Coronary artery (tissue), 2 donors: ENCODE data around the gene PPIP5K1.
"Not testable (repeated sequence)": the region's sequence is repeated elsewhere in the genome, so short reads cannot be mapped to it uniquely, and the experiment has no call there.

ENCODE experiments used
- DNase-seq: peaks from one replicate; pipeline ENCODE4 v3.0.0-alpha.2; 2017; ENCODE audit warnings: low spot score
- H3K27ac ChIP-seq, 2 donors: fragments of 200-600 bp; sonication (generic); one replicate each; pipeline ENCODE4 v1.5.1; 2016 to 2019
- H3K4me3 ChIP-seq: fragments of 200-600 bp; sonication (generic); 2 replicates; pipeline ENCODE4 v1.5.1; 2016; ENCODE audit warnings: mild to moderate bottlenecking, moderate library complexity
- TF ChIP-seq, protein P1 (sequence below): fragments of 200-600 bp; sonication (generic); IDR thresholded peaks from one replicate; pipeline ENCODE4 v1.5.1; 2019; ENCODE audit warnings: antibody characterized with exemption

PPIP5K1 gene

DNA sequence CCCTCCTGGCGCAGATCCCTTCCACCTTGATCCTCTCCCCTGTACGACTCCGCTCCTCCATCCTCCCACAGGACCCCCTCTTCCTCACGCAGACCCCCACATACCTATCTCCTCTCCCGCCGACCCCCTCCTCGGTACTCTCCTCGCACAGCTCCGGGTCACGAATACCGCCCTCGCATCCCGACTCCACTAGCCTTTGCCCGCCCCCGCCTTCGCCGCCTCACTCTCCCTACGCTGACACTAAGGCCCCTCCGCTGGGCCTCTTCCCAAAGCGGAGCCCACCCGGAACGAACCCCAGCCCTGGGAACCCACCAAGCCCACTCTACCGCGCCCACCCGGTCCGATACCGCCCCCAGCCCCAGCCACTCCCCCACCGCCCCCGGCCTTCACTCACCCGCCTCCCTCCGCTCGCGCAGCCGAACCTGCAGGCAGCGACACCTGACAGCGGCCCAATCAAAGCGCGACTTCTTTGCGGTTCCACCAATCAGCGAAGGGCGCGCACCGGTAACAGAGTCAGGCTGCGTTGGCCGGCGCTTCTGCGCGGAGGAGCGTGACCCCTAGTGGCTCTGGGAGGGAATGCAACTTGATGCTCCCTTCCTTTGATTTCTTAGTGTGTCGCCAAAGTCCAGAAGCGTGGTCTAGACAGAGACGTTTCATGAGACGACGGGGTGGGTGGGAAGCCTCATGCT is at the start of gene PPIP5K1:
PPIP5K1 (minus strand) TSS at position 431 of the 689 bp plus-strand sequence. CDS start 5,704 bp downstream, outside the sequence.
- H3K4me3 ChIP-seq, DNase-seq, H3K27ac ChIP-seq: not testable (repeated sequence)

GRCh38 chr15:43638464-43639204 is 48.6 kb upstream of the PPIP5K1 start:
- not testable (repeated sequence) for H3K4me3 ChIP-seq, H3K27ac ChIP-seq, DNase-seq

DNA sequence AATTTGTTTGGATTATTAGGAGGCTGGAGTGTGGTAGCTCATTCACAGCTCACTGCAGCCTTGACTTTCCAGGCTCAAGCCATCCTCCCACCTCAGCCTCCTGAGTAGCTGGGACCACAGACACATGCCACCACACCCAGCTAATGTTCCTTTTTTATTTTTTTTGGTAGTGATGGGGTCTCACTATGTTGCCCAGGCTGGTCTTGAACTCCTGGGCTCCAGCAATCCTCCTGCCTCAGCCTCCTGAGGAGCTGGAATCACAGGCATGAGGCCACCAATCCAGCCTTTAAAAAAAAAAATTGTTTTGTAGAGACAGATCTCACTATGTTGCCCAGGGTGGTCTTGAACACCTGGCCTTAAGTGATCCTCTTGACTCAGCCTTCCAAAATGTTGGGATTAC is 36.9 kb upstream of the PPIP5K1 start:
- not testable (repeated sequence) for DNase-seq, H3K27ac ChIP-seq, H3K4me3 ChIP-seq

DNA sequence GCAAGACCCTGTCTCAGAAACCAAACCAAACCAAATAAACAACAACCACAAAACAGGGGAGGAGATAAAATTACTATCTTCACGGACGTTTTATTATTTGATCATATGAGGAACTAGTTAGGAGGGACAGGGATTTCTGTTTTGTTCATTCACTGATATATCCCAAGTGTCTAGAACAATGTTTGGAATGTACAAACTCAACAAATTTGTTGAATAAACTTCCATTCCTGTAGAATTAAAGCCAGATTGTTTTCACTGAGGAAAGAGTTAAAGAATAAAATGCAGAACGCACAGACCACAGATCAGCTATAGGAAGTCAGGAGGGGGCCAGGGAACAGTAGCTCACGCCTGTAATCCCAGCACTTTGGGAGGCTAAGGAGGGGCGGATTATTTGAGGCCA is 35.1 kb upstream of the PPIP5K1 start:
- TF ChIP-seq, protein P1, sequence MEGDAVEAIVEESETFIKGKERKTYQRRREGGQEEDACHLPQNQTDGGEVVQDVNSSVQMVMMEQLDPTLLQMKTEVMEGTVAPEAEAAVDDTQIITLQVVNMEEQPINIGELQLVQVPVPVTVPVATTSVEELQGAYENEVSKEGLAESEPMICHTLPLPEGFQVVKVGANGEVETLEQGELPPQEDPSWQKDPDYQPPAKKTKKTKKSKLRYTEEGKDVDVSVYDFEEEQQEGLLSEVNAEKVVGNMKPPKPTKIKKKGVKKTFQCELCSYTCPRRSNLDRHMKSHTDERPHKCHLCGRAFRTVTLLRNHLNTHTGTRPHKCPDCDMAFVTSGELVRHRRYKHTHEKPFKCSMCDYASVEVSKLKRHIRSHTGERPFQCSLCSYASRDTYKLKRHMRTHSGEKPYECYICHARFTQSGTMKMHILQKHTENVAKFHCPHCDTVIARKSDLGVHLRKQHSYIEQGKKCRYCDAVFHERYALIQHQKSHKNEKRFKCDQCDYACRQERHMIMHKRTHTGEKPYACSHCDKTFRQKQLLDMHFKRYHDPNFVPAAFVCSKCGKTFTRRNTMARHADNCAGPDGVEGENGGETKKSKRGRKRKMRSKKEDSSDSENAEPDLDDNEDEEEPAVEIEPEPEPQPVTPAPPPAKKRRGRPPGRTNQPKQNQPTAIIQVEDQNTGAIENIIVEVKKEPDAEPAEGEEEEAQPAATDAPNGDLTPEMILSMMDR, result no peak
- no peak overlapping the region for H3K27ac ChIP-seq
- no peak overlapping the region for H3K4me3 ChIP-seq
- no peak for DNase-seq

DNA sequence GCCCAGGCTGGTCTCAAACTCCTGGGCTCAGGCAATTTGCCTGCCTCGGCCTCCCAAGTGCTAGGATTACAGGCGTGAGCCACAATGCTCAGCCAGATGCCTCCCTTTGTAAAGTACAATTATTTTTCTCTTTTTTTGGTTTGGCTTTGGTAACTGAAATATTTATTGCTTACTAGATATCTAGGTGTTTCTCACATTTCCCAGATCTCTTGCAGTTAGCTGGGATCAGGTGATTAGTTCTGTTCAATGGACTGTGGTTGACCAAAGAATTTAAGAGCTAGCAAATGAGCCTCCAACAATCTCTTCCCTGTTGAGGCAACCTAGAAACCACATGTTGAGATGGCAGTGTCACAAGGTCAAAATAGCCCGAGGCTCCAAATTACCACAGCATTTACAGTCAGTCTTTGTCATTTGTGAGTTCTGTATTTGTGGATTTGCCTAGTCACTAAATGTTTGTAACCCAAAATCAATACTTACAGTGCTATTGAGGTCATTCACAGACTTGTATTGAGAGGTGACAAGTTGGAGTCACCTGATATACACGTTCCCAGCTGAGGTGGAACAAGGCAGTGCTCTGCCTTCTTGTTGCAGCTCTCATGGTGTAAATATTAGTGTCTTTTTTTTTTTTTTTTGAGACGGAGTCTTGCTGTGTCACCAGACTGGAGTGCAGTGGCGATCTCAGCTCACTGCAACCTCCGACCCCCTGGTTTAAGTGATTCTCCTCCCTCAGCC is 32.2 kb upstream of the PPIP5K1 start:
- not testable (repeated sequence) for H3K4me3 ChIP-seq, DNase-seq, H3K27ac ChIP-seq

- not testable (repeated sequence) for H3K27ac ChIP-seq, H3K4me3 ChIP-seq, DNase-seq
Measured at GRCh38 chr15:43618700-43619099, 28.7 kb upstream of the PPIP5K1 start, which contains the start of gene STRC. TSS of gene STRC (minus strand) at chr15:43618800. CDS start at chr15:43618722, 78 bp downstream.

DNA sequence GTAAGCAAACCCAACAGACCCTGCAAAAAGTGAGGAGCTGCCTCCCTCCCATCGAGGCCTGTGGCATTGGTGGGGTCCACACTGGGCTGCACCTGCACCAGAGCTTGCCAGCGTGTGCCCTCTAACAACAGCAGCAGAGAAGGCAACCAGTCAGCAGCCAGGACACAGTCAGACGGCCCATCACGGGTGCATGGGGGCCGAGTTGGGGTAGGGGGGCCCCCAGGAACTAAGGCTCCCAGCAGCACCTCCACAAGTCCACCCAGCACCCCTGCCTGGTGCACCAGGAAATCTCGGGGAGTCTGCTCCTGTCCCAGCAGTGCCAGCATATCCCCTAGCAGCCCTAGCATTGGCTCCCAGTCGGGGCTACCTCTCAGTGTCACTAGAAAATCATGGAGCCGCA is 27.7 kb upstream of the PPIP5K1 start:
- not testable (repeated sequence) for DNase-seq, H3K4me3 ChIP-seq, H3K27ac ChIP-seq

DNA sequence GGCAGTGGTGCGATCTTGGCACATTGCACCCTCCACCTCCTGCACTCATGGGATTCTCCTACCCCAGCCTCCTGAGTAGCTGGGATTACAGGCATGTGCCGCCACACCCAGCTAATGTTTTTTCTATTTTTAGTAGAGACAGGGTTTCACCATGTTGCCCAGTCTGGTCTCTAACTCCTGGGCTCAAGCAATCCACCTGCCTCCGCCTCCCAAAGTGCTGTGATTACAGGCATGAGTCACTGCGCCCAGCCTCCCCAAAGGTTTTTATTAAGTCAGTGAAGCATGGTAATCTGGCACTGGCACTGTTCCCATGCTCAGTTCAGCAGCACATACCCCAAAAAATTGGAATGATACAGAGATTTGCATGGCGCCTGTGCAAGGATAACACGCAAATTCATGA is 12.2 kb upstream of the PPIP5K1 start:
- H3K4me3 ChIP-seq, H3K27ac ChIP-seq, DNase-seq: not testable (repeated sequence)

GRCh38 chr15:43600200-43600599 is 10.2 kb upstream of the PPIP5K1 start:
- not testable (repeated sequence) for H3K27ac ChIP-seq, H3K4me3 ChIP-seq, DNase-seq

DNA sequence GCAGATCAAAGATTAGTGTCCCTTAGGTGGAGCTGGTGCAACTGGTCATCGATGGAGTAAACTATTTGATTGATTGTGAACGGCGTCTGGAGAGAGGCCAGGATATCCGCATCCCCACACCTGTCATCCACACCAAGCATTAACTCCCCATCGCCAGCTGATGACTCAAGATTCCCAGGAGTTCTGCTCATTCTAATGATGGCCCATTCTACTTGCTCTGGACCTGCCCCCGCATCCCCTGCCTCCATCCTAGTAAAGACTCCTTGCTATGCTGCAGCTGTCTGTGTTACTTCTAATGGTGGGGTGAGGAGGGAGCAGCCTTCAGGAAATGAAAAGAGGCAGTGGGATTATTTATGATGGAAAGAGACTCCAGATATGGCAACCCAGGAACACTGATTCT is 9.1 kb upstream of the PPIP5K1 start:
- not testable (repeated sequence) for DNase-seq, H3K27ac ChIP-seq

GRCh38 chr15:43593328-43594190 is 3.6 kb upstream of the PPIP5K1 start, which contains the start of gene CKMT1B:
TSS of gene CKMT1B (plus strand) at chr15:43594027. CDS start at chr15:43594219, 192 bp downstream.
- H3K27ac ChIP-seq, H3K4me3 ChIP-seq, DNase-seq: not testable (repeated sequence)

More for the DNA sequence above, 9.1 kb upstream of the PPIP5K1 start:
- not testable (repeated sequence) for H3K4me3 ChIP-seq

GRCh38 chr15:43592841-43593240 is 2.8 kb upstream of the PPIP5K1 start:
- not testable (repeated sequence) for DNase-seq, H3K27ac ChIP-seq, H3K4me3 ChIP-seq

DNA sequence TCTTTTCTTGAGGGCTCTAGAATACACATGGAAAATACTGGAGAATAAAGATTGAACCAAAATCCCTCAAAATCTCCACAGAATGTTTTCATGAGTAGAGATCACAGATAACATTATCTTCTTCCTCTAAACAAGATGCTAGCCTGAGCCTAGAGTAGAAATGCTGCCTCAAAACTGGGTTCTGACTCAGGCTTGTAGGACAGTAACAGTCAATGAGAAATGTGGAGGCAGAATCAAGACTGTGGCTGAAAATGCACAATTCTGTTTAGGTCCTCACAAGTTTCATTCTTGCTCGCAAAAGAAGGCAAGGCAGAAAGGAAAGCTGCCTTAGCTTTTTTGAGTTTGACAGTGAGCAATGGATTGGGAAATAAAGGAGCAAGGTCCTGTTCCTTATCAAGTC is 15.4 kb downstream of the PPIP5K1 start:
- not testable (repeated sequence) for H3K4me3 ChIP-seq, DNase-seq, H3K27ac ChIP-seq

DNA sequence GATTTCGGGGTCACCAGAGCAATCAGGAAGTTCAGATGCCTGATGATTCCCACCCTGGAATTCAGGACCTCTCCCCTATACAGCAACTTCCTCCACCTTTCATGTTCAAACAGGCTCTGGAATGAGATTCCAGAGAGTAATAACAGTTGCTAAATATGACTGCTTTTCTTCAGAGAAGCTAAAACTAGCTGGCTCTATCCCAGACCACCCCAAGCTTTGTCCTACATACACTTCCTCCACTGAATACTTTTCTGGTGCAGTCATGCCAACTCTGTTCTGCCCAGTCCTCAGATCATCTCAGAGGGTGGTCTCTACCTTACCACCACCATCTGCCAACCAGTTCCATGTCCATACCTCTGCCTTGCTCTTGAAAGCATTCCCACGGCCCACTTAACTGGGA is 23.4 kb downstream of the PPIP5K1 start:
- H3K27ac ChIP-seq, H3K4me3 ChIP-seq, DNase-seq: not testable (repeated sequence)

GRCh38 chr15:43563793-43564192 is 26.2 kb downstream of the PPIP5K1 start:
- H3K4me3 ChIP-seq, H3K27ac ChIP-seq, DNase-seq: not testable (repeated sequence)

GRCh38 chr15:43562753-43563152 is 27.3 kb downstream of the PPIP5K1 start:
- not testable (repeated sequence) for H3K4me3 ChIP-seq, H3K27ac ChIP-seq, DNase-seq
